ENCODE data around the gene TXNDC5.
"Not testable (repeated sequence)": the region's sequence is repeated elsewhere in the genome, so short reads cannot be mapped to it uniquely, and the experiment has no call there.

Gene TXNDC5

DNA sequence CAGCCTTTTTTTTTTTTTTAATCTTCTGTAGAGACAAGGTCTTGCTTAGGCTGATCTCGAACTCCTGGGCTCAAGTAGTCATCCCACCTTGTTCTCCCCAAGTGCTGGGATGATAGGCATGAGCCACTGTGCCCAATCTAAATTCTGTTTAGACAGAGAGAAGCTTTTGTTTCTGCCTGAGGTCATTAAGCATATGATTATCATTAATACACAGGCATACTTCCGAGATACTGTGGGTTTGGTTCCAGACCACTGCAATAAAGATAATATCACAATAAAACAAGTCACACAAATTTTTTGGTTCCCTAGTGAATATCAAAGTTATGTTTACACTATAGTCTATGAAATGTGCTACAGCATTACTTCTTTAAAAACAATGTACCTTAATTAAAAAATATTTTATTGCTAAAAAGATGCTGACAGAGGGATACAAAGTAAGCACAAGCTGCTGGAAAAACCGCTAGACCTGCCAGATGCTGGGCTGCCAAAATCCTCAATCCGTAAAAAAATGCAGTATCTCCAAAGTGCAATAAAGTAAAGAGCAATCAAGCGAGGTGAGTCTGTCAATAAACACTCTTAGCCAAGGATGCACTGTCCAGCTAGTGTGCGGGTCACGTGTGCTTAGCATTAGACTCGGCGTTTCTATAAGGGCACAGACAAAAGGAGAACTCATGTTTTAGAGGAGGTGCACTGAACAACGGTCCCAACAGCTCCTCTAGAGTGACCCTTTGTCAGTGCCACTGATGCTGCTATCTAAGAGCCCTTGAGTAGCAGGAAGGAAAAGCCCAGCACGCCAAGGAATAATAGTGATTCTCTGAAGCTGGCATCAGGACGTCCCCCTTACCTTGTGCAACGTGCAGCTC is 16.1 kb downstream of the TXNDC5 start:
- no peak for DNase-seq

DNA sequence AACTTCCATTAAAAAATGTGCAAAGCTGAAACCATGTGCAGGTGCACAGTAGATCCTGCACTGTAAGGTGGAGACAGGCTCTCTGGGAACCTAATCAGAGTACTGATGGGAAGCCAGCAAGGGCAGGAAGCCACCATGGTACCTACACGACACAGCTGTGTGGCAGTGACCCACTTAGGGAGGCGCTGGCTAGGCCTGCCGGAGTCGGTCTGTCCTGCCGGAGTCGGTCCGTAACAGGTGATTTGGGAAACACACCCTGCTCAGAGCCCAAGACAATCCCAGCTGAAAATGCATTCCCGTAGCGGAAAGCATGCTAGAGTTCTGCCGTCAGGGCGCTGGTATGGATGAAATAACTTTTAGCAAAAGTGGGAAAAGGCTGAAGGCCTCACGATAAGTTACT is 17.2 kb downstream of the TXNDC5 start:
- no peak for DNase-seq

DNA sequence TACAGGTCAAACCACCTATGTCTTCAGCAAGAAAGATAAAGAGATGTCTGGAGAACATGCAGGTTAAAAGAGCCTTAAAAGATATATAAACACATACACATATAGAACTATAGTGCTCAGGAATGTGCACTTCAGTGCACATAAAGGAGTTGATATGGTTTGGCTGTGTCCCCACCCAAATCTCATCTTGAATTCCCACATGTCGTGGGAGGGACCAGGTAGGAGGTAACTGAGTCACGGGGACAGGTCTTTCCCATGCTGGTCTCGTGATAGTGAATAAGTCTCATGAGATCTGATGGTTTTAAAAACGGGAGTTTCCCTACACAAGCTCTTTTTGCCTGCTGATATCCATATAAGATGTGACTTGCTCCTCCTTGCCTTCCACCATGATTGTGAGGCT is 18.2 kb downstream of the TXNDC5 start:
- not testable (repeated sequence) for DNase-seq

DNA sequence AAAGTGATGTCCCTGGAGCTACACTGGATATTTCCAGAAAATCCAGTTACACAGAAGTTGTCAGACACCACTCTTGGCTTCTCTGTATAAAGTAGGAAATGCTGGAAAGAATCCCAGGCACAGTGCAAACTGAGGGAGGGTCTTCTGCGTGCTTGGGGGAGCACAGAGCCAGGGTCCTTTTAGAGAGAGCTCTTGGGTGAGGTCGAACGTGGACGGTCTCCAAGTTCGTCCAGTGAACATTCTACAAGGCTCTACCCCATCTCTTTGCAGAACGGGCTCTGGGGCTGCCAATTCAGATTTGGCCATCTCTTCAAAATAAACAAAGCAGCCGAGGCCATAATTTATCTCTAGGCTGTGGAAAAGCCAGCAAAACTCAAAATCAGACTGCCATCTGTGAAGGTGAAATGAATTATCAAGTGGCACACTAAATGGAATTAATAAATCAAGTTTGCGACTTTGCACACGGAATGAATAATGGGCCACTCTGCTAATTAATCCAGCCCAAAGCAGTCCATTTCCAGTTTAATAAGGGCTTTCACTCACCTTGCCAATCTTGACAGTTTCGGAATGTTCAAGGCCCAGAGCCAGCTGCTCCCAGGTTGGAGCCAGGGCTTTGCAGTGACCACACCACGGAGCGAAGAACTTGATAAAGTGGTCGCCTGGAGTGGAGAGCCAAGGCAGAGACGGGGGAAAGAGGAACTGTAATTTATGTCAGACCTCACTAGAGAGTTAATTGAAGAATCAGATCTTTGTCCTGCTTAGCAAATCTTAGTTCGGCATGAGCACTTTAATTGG is 19.3 kb downstream of the TXNDC5 start:
- no peak for DNase-seq

DNA sequence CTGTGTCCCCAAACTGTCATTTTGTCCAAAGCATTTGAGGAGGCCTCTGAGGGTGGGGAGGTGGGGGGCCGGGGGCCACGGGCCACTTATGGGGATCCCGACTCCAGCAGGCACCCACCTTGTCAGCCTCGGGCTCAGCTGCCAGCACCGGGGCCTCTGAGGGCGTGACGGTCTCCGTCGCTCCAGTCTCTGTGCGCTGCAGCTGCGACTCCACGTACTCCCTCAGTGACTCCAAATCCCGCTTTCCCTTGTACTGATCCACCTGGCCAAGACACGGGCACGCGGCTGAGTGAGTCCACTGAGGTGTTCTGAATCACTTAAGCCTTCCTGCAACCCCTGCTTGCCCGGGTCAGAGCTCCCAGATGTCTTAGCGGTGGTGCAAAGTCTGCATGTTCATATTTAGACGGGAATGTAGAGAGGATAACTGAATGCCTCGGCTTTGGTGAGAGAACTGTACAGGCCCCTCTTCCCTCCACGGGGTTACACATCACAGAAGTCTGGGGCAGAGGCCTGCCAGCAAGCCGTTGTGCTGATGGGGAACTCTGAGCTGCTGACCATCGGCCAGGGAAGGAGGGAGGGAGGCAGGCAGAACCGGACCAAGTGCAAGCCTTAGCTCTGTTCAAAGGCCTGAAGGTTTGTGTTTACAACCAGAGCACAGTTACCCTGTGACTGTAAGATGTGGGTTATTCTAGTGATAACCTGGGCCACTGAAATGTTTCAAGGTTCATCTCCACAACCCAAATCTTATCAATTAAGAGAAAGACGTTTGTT is 21.8 kb downstream of the TXNDC5 start:
- DNase-seq = no peak

DNA sequence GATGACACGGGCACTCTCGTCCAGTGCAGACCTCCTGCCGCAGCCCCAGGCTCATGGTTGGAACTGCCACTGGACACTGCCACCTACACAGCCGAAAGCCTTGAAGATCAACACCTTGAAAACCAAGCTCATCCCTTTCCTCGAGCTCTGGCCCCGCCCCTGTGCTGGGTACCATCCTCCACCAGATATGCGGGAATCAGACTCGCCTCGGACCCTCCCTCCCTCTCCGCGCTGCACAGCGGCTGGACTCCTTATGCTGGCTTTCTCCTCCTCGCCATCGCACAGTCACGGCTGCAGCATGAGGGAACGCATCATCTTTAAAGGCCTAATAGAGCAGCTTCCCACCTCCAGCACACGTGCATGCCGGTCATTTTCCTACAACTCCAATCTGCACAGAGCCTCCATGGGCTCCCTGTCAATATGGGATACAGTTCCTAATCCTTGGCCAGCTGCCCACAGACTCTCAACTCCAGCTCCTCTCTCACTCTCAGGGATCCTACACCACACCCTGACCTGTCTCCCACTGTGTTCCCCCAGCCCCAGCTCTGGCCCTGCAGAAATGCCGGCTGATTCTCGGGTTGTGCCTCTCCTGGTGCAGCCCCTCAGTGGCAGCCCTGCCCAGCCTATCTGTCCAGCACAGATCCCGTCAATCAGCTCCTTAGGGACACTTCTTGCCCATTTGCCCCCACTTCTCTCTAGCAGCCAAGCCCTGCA is 23.2 kb downstream of the TXNDC5 start:
- no peak for DNase-seq

DNA sequence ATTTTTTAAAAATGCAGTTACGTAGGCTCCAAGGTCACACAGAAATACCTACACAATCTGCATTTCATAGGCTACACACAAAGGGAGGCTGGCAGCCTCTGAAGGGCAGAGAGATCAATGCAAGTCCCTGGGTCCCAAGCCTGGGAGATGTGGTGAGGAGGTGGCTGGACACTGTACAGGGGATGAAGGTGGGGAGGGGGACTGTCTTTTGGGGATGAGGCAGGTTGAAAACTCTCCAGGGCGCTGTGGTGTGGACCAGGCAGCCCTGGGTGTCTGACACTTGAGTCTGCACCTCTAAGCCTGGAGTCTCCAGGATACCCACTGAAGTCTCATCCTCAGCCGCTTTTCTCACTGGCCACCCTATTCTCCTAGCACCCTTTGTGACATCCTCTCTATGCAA is 24.5 kb downstream of the TXNDC5 start:
- DNase-seq = no peak

DNA sequence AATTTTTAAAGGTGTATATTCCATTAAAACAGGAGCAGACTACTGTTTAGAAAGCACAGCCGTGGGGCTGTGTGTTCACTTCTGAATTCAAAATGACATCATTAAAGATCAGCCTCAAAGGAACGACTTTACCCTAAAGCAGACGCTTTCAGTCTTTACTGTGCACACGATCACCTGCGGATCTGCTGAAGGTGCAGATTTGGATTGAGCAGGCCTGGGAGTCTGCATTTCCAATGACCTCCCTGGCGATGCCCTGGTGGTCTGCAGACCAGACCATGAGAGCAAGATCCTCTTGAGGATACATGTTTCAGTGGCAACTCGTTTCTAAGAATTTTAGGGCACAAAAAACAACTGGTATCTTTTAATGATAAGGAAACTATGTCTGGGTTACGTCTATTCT is 27.2 kb downstream of the TXNDC5 start:
- no peak for DNase-seq

DNA sequence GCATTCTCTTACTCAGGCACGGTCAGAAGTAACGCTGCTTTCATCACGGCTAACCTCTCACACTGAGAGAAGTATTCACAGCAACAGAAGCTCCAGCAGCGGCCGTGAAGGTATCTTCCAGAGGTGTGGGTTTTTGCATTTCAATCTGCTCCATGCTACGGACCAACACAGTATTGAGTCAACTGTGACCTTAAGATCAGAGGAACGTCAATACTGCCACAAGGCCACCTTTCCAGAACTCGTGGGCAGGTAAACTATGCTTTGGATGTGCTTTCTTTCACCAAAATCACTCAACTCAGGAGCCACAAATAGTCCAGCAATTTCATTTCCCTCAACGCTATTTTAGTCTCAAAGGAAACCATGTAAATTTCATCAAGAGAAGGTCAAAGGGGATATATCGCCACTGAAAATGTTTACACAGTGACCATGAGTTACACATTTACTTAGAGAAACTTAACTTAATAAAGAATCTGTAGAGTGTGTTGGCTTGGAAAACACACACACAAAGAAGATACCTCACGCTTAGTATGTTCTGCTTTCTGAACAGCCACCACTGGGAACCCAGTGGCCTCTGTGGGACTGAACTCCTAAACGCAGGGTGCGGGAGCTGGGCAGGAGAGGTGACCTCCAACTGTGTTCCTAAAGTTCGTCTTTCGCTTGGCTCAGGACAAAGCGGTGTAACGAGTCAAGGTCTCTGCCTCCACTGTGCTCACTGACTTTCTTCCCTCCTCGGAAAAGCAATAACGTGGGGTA is 27.9 kb downstream of the TXNDC5 start:
- no peak for DNase-seq

DNA sequence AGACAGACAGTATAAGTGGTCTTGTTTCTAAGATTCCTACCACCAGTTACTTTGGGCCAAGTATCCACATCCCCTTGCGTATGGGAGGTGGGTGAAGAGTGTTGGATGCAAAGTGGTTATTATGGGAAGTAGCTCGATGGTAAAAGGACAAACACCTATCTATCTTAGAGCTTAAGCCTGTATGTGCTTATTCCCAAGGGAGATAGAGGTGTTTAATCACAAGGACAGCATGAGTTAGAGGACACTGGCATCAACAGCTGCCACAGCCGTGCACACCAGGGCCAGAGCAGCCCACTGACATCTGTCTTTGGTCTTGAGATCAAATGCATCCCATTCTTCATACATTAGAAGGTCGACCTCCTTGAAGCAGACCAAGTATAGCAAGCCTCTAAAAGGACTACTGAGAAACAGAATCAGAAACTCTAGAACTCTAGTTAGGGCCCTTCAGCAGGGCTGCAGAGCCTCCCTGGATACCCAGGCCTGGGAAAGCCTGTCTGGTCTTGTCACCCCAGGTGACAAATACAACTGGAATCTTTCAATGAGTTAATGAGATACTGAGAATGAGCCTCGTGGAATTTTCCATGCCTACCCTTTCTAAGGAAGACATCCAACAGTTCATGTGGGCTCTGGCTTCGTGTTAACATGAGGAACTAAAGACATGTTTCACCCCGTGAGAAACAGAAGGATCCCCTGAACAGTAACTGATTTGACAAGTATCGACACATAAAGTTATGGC is 28.7 kb downstream of the TXNDC5 start:
- DNase-seq = no peak

DNA sequence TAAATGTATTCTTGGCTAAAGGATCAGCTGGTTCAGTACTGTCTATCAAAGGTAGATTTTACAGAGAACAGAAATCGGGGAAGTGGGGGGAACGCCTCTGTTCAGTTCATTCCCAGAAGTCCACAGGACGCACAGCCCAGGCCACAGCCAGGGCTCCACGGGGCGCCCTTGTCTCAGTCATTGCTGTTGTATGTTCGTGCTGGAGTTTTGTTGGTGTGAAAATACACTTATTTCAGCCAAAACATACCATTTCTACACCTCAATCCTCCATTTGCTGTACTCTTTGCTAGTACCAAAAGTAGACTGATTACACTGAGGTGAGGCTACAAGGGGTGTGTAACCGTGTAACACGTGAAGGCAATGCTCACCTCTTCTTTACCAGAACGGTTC is 29.9 kb downstream of the TXNDC5 start:
- no peak for DNase-seq

DNA sequence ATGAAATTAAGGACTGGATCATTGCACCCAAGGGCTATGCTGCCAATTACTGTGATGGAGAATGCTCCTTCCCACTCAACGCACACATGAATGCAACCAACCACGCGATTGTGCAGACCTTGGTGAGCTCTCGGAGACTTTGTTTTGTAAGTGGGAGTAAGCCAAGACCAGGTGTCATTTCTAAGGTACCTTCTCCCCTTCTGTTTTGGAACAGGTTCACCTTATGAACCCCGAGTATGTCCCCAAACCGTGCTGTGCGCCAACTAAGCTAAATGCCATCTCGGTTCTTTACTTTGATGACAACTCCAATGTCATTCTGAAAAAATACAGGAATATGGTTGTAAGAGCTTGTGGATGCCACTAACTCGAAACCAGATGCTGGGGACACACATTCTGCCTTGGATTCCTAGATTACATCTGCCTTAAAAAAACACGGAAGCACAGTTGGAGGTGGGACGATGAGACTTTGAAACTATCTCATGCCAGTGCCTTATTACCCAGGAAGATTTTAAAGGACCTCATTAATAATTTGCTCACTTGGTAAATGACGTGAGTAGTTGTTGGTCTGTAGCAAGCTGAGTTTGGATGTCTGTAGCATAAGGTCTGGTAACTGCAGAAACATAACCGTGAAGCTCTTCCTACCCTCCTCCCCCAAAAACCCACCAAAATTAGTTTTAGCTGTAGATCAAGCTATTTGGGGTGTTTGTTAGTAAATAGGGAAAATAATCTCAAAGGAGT is 30.4 kb downstream of the TXNDC5 start:
- no peak for DNase-seq

DNA sequence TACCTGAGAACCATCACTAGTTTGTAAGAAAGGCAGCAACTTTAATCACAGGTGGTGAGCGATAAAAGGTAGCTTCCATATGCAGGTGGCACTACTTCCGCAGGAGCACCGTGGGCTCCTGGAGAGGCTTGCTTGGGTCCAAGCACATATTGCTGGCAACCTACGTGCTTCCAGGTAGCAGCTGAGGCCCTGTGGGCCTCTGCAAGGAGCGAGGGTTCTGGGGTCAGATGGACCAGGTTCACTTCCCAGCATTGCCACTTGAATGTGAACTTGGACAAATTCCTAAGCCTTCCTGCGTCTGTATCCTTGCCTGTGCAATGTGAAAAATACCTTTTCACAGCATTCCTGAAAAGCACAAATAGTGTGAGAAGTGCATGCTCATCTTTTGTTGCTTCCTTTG is 31.0 kb downstream of the TXNDC5 start:
- no peak for DNase-seq

DNA sequence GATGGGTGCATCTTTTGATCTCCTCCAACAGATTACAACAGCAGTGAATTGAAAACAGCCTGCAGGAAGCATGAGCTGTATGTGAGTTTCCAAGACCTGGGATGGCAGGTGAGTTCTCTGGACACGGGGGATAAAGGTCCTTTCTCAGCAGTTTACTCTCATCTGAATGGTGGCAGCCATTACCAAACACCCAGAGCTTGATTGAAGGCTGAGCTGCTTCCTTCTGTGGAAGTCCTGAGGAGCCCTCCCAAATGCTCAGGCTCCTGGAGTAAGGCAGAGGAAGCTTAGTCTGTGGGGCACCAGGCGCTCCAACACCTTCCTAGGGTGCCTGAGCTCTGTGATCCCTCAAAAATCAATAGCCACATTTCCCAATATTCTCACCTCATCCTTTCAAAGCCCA is 31.5 kb downstream of the TXNDC5 start:
- no peak for DNase-seq

DNA sequence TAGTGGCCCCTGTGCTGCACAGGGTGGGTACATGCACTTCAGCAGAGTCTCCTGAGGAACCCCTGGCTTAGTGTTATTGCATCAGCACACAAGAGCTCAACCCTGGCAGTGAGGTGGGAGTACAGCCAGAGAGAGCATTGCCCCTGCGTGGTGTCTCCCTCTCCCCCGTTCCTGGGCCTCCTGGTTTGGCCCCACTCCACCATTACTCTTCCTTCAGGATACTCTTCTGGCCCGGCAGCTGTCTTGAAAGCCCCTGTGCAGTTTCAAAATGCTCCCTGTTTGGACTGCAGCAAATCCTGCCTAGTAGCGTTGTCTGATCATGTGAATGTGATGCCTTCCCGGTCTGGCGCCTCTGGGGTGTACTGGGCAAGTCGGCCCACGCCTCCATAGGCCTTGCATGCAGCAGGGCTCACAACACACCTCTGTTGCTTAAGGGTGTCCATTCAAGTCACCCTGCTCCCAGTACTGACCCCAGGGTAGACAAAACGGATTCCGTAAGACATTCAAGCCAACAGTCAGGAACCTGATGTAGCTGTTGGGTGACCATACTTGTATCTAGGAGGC is 32.1 kb downstream of the TXNDC5 start:
- no peak for DNase-seq

DNA sequence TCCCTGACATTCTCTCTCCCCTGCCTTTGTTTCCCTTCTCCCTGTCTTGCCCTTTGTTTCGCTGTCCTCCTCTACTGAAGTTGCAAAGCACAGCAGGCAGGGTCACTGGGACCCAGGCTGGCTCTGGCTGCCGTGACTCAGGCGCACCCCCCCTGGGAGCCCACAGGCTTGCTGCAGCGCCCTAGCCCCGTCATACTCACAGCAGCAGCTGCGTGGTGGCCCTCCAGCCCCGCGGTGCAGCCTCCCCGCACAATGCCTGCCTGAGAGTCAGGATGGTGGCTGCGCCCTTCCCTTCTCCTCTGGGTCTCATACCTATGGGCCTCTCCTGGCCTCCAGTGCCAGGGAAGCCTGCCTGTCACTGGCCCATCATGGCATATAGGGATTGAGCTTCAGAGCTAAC is 41.7 kb downstream of the TXNDC5 start:
- no peak for DNase-seq

DNA sequence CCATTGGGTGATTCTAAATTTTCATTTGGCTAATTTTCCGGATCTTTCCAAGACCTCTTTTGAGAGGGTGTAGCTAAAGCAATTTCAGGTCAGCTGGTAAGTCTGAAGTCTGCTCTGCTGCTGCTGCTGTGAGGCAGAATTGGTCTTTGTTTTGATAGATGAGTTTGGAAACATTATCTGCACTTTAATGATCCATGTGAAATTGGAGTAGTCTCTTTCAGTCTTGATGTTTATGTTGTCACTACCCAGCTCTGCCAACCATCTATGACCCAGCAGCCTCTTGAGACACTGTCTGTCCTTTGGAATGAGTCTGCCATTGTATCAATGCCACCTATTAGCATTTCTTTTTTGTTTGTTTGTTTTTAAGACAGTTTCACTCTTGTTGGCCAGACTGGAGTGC is 44.1 kb downstream of the TXNDC5 start:
- DNase-seq = no peak

DNA sequence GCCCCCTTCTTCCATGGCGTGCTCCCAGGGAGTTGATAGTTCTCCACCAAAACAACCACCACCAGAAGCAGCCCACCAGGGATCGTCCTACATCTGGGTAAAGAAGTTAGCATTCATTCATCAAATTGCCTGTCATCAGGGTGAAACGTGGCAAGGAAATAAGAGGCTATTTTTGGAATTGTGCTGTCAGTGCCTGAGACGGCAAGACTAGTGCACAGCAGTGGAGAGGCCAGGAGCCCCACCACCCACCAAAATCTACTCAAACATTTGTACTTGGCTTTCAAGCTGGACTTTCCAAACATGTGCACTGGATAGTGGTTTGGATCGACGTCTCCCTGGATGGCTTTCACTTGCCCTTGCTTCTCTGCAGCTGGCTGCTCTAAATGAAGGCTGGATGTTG is 44.8 kb downstream of the TXNDC5 start:
- no peak for DNase-seq

DNA sequence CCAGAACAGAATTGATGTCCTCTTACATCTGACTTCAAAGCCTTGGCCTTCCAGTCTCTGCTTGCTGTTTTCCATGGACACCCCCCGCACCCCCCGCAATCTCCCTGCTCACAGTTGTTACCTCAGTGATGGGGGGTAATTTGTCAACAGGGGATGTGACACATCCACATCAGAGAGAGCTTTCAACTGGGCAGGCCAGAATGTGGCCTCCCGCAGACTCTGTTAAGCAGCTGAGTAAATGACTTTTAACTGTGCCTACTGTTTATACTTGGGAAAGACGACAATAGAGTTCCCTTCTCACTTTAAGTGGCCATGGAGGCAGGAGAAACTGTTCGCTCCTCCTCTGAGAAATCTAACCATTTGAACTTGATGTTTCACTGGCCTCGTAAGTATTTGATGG is 51.0 kb downstream of the TXNDC5 start:
- DNase-seq = no peak

DNA sequence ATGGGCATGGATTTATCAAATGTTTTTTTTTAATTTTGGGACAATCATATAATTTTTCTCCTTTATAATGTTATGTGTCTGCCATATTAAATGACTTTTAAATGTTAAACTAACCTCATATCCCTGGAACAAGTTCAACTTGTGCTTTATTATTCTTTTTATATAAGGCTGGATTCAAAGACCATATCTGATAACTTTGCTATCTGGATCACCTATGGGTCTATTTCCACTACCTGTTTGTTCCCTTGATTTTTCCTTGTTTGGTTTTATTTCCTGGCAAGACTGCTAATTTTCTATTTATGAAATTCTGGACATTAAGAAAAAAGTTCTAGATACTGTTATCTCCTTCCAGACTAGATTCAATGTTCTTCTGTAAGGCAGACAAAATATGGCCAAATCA is 58.8 kb downstream of the TXNDC5 start:
- no peak for DNase-seq

Data from activated CD4-positive, alpha-beta T cell treated with anti-CD3 and anti-CD28 coated beads, Interleukin-2, amount 50 U/mL, for 1 hour (primary cell).